ENCODE measurements around the gene FKBP5.
"Not testable (repeated sequence)": the region's sequence is repeated elsewhere in the genome, so short reads cannot be mapped to it uniquely, and the experiment has no call there.

The FKBP5 gene

DNA sequence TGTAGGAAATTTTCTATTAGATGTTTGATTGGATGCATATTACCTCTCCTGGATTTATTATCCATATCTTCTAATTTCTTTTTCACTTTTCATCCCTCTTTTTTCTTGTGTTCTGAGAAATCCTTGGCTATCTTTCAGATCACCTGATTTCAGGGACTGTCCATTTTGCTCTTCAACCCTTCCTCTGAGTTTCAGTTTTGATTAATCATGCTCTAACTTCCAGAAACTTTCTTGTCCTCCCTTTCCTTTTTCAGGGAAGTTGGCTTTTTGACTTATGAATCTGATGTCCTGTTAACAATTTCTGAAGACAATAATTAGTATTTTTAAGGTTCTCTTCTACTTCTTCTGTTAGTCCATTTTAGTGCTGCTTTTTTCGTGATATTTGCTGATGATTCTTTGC is 79.1 kb downstream of the FKBP5 start:
- no peak for DNase-seq (ENCODE audit: low spot score)

DNA sequence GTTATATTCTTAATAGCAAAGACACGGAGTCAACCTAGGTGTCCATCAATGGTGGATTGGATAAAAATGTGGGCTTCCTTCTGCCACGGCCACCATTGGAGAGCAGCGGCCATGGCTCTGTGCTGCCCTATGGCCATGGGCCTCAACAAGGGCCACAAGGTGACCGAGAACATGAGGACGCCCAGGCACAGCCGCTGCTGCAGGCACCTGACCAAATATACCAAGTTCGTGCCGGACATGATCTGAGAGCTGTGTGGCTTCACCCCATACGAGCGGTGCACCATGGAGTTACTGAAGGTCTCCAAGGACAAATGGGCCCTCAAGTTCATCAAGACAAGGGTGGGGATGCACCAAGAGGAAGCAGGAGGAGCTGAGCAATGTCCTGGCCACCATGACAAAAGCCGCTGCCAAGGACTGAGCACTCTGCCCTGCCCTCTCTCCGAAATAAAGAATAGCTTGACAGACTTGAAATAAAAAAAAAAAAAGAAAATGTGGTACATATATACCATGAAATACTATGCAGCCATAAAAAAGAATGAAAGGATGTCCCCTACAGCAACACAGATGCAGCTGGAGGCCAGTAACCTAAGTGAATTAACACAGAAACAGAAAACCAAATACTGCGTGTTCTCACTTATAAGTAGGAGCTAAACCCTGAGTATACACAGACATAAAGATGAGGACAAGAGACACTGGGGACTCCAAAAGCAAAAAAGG is 81.0 kb downstream of the FKBP5 start:
- DNase-seq (ENCODE audit: low spot score), result no peak

DNA sequence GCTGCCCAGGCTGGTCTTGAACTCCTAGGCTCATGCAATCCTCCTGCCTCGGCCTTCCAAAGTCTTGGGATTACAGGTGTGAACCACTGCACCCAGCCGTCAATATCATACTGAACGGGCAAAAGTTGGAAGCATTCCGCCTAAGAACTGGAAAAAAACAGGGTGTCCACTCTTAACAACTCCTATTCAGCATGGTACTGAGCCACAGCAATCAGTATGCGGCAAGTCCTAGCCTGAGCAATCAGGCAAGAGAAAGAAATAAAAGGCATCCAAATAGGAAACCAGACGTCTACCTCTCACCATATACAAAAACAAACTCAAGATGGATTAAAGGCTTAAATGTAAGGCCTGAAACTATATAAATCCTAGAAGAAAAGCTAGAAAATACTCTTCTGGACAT is 83.1 kb downstream of the FKBP5 start:
- no peak for DNase-seq (ENCODE audit: low spot score)

DNA sequence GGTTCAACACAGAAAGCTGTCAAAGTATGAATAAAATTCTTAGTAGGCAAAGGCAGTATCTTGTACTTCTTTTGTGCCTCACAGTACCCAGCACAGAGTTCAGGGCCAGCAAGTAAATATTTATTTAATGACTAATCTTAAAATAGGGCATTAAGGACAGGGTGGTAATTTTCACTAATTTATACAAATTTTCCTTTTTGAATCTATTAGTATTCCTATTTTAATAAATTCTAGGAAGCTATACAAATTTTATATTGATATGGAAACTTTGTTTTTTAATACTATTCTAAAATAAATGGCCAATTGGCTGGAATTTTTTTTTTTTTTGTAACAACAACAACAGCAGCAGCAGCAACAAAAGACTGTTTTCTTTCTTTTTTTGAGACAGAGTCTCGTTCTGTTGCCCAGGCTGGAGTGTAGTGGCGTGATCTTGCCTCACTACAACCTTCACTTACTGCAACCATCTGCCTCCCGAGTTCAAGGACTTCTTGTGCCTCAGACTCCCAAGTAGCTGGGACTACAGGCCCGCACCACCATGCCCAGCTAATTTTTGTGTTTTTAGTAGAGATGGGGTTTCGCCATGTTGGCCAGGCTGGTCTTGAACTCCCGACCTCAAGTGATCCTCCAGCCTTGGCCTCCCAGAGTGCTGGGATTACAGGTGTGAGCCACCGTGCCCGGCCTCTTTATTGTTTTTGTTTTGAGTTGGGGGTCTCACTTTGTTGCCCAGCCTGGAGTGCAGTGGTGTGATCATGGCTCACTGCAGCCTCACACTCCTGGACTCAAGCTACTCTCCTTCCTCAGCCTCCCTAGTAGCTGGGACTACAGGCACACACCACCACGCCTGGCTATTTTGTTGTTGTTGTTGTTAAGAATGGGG is 85.2 kb downstream of the FKBP5 start:
- DNase-seq (ENCODE audit: low spot score), result no peak

DNA sequence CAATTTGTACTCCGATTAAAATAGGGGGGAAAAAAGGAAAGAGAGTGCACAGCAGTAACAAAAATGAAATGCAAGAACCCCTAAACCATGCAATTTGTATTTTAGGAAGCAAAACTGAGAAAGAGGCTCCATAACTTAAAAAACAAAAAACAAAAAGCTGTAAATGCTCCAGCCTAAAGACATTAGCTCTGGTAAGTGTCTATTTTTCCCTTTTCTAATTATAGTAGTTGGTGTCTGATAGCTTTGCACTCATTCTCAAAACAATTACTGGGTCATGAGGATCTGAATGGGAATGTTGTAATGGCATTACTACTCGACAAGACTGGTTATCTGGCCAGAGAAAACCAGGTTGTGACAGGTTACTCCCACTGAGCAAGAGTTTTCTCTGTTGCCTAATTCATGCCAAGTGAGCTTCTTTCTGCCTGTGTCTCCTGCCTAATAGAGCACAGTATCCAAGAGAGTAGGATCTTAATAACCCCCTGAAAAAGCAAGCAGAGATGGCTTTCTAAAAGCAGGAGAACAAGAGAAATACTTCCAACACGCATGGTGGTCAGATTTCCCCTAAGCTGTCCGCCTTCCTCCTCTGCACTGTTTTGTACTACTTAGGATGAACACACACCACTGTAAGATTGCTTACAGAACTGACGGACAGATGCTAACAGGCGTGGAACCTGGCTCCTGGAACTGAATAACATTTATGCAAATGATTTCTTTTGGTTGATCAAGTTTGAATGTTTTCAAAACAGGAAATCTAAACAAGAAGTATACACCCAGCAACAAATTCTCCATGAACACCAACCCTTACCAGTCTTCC is 86.4 kb downstream of the FKBP5 start:
- DNase-seq (ENCODE audit: low spot score), result peak; percentile 41

DNA sequence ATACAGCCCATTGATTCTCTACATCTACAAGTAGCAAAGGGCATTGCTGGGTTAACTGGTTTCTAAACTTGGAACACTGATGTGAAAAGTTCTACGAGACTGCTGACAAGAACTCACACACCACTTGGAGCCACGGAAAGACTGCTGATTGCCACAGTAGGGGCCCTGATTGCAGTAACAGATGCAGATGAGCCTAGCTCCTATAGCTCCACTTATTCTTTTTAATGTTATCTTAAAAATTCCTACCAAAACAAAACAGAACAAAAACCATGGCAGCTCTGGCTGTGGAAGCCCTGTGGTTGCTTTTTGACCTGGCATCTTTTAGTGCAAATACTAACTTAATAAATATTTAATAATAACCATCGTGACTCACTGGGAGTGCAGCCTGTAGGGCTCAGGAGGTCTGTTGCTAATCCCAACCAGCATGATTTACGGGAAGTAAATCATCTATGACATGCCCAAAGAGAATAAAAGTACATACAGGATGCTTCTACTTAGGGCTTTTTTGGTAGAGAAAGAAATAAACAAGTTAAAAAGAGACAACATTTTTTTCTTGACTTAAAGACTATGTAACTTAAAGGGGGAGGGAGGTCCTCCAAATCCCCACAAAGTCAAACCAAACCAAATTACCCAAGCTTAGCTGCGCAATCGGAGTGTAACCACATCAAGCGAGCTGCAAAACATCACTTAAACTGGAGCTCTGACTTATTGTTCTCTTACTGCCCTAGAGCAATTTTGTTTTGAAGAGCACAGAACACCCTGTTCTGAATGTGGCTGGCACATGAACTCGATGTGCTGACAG is 87.2 kb downstream of the FKBP5 start:
- peak; percentile 48 for DNase-seq (ENCODE audit: low spot score)

DNA sequence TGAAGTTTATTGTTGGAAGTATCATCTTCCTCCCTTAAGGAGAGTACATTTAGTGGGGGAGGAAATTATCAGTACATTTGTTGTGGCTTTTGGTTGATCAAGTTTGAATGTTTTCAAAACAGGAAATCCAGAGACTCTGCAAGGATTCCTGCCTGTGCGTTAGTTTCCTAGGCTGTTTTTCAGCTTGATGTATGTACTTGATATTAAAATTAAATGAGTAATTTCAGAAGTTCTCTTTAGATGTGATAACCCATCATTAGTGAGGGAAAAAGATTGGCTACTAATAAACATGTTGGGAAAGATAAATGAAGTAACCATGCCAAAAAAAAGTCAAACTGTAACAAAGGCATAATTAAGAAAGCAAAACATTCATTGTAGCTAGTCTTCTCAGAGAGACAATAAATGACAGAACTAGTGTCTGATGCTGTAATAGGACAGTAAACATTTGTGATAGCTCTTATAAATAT is 88.0 kb downstream of the FKBP5 start:
- no peak for DNase-seq (ENCODE audit: low spot score)

DNA sequence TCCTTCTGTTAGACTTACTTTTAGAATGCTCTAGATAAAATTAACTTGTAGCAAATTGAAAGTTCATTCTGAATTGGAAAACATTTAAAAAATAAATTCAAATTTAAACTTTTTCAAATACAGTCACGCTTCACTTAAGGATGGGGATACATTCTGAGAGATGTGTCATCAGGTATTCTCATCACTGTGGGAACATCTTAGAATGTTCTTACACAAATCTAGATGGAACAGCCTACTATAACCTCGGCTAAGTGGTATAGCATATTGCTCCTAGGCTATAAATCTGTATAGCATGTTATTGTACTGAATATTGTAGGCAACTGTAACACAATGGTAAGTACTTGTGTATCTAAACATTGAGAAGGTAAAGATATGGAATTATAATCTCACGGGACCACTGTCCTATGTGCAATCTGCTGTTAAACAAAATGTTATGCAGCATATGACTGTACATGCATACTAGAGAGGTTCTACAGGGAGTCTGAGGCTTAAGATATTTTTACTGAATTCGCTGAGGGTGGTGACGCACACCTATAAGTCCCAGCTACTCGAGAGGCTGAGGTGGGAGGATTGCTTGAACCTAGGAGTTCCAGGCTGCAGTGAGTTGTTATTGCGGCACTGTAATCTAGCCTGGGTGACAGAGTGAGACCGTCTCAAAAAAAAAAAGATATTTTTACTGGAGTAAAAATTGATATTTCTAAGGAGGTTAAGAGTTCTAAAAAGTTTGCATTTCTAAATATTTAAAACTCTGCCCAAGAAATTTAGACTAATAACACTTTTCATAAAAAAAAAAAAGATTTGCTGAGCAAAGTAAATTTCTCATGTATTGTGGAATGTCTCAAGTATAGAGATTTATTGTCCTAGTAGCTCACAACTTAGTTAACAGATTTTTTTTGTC is 88.7 kb downstream of the FKBP5 start:
- DNase-seq (ENCODE audit: low spot score), result no peak

DNA sequence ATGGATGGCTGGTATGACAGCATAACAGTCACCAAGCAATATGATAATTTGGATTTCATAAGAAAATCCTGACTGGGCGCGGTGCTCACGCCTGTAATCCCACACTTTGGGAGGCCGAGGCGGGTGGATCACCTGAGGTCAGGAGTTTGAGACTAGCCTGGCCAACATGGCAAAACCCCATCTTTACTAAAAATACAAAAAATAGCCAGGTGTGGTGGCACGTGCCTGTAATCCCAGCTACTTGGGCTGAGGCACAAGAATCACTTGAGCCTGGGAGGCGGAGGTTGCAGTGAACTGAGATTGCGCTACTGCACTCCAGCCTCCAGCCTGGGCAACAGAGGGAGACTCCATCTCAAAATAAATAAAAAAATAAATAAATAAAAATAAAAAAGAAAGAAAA is 90.1 kb downstream of the FKBP5 start:
- DNase-seq (ENCODE audit: low spot score), result not testable (repeated sequence)

DNA sequence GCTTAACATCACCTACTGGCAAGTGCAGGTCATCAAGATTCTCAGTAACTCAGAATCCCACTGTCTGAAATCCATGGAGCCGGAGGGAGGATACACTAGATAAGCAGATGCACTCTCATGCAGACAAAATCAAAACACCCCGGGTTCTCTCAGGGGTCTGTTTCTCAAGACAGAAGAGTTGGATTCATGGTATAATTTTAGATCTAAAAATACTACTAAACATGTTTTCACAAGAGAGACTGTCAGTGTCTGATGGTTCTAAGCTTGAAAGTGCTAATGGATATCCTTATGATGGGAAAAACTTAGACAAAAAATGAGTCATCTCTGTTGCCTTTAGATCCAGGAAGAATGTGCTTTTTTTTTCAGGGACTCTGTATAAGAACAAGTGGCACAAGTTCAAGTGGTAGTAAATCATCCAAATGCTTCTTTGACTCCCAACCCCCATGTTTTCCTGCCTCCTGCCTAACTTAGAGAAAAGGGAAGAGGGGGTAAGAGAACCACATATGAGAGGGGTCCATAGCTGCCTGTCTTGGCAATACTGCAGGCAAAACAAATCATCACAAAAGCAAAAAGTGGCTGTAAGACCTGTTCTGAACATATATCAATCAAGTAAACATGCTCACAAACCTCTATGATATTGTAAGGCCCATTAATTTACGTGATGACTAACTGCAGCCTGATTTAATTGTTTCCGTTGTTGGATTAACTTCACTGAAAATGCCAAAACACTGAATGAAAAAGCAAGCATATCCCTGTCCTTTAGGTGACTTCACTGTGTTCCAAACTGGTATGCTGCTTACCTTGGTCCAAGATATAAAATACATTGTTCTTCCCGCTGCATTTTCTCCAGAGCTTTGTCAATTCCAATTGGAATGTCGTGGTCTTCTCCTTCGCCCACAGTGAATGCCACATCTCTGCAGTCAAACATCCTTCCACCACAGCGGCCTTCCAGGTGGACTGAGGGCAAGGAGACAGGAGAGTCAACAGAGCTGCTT is 92.0 kb downstream of the FKBP5 start:
- DNase-seq (ENCODE audit: low spot score), result no peak

DNA sequence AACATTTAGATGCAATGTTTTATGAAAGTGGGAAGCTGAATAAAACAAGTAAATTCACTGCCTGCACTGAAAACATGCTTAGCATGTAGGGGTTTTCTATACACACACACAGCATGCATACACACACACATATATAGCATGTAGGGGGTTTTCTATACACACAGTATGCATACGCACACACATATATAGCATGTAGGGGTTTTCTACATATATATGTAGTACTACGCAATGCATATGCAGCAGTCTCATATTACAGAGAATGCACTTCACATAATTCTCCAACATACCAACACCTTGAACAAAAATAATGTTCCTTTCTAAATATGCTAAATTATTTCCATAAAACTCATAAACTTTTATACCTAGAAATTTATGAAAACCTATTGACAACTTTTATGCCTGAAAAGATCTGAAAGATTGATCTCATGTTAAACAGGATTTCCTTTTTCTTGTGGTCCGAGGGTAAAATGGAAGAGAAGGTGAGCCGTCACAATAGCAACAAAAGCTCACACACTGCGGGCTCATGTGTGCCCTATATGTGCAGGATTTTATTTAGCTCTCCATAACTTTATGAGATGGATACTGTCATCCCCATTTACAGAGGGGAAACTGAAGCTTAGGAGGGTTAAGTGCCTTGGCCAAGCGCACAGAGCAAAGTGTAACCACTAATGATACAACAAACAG is 94.1 kb downstream of the FKBP5 start:
- no peak for DNase-seq (ENCODE audit: low spot score)

DNA sequence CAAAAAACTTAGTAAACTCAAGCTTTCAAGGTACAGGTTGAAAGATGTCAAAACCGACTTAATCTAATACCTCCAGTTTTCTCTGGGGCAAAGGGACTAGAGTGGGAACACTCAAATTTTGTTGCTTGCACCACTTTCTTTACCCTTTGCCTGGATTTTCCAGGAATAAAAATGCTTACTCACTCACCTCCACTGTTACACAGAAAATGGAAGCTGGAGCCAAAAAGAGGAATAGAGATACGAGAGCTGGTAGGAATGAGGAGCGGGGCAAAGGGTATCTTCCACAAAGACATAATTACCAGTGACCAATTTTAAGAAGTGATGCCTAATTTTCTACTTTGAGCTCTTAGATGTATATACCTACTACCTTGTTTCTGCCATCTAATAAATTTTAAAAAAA is 96.5 kb downstream of the FKBP5 start:
- DNase-seq (ENCODE audit: low spot score), result no peak

DNA sequence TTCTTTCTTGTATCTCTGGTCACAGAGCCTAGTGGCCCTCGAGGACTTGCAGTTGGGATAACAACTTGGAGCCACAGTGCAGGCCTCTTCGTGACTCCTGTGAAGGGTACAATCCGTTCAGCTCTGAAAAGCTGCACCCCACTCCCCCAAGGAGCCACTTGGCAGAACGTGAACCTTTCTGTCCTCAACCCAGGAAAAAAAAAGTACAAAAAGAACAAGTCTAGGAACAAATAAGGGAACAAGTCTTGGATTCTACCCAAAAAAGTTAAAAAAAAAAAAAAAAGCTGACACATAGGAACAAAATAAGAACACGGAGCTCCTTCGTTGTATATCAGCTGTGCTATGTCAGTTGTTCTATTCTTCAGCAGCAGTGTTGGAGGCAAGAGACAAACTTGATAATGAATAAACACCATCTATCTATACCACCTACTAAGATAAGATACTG is 98.1 kb downstream of the FKBP5 start:
- no peak for DNase-seq (ENCODE audit: low spot score)

DNA sequence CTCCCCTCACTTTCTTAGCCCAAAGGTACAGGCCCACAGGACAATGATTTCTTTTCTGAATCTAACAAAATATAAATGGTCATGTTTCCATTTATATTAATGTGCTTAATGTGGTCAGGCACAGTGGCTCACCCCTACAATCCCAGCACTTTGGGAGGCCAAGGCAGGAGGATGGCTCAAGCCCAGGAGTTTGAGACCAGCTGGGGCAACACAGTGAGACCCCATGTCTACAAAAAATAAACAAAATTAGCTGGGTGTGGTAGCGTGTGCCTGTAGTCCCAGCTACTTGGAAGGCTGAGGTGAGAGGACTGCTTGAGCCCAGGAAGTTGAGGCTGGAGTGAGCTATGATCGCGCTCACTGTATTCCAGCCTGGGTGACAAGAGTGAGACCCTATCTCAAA is 98.8 kb downstream of the FKBP5 start:
- no peak for DNase-seq (ENCODE audit: low spot score)

DNA sequence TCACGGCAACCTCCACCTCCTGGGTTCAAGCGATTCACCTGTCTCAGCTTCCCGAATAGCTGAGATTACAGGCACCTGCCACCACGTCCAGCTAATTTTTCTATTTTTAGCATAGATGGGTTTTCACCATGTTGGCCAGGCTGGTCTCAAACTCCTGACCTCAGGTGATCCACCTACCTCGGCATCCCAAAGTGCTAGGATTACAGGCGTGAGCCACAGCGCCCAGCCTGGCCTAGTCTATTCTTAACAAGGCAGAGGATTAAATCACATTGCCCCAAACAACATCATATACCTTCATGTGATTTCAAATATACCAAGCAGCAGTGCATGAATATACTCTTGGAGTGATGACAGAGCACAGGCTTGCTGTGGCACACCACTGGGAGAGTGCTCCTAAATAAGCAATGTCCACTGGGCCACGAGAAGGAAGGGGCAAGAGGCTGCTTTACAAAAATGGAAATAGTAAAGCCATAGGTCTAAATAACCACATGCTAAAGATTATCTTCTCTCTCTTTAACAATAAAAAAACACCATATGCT is 99.4 kb downstream of the FKBP5 start:
- DNase-seq (ENCODE audit: low spot score), result no peak

DNA sequence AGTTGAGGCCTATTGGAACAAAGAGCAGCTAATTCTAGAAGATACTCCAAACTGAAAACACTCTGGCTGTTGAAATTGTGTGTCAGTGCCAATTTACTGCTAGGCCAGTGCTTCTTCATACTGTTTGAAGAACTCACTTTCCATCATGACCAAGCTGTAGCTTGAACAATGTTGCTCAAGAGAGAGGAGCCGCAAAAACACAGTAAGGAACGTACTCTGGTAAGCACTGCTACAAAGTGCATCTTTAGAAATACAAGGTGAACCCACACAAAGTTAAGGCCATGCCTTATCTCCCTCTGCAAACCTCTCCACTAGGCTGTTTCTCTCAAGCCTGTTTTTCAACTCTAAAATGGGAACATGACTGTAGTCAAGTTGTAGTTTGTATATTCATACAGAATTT is 101.5 kb downstream of the FKBP5 start:
- no peak for DNase-seq (ENCODE audit: low spot score)

DNA sequence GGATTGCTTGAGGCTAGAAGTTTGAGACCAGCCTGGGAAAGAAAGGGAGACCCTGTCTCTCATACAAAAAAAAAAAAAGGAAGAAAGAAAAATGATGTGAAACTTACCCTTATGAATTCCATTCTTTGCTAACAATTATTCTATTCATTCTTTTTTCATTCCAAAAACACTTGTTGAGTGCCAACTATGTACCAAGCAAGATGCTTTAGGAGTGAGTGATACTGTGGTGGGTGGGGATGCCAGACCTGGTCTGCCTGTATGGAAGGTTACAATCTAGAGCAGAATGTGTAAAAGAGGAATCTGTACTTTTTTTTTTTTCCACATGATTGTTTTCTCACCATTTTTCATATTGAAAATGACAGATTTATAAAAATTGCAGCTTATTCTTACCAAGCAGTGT is 102.2 kb downstream of the FKBP5 start:
- DNase-seq (ENCODE audit: low spot score), result no peak

DNA sequence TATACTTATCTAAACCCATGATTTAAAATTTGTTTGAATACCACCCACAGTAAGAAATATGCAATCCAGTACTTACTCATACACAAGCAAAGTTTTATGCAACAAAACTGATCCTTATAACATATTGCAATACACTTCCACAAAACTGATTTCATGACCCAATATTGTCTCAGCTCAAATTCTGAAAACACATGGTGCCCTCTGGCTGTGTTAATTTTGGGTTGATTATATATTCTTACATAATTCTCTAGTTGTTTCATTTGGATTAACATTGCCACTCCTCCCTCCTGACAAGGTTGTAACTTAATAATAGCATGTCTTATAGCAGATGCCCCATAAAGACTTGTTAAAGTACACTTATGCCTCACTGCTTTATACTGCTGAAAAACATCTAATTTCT is 103.1 kb downstream of the FKBP5 start:
- no peak for DNase-seq (ENCODE audit: low spot score)

All from cerebellar cortex (tissue), 1 donor.